ENCODE measurements around the gene STRN3. TPM values are rescaled to one million over a fixed set of nuclear protein-coding genes. Genes with fewer than 3 reads are reported as not detected.
"Not testable (repeated sequence)": the region's sequence is repeated elsewhere in the genome, so short reads cannot be mapped to it uniquely, and the experiment has no call there.

The STRN3 gene
- total RNA-seq, 2 experiments from 2014 or later = 14.7 to 15.3 TPM

GRCh38 chr14:30971586-30971985 lies 54.6 kb downstream of the STRN3 start:
- H3K36me3 Mint-ChIP-seq (ENCODE audit: low read depth) = peaks cover 20% of the 10 kb centered on the region
- H3K27ac Mint-ChIP-seq = no peak overlapping the region
- no peak for DNase-seq
- no peak for TF ChIP-seq CTCF (IDR thresholded peaks at IDR 0.05)
- intact Hi-C loops (cut with micrococcal nuclease) = no loop called here
- H3K27me3 Mint-ChIP-seq = no peaks in the 10 kb centered on the region
- no peak overlapping the region for H3K4me3 Mint-ChIP-seq
- peaks cover 2% of the 10 kb centered on the region for H3K9me3 Mint-ChIP-seq
- ChIA-PET POLR2A (no interaction called here), CTCF (interaction anchor here (1.1 to 1.9 kb wide), 3 partner anchors 8 to 107 kb away, joined by 3 to 7 read pairs (median 3); no protein-coding TSS in a partner anchor)
- H3K4me1 Mint-ChIP-seq (ENCODE audit: low read depth) = peaks cover 65% of the 10 kb centered on the region
- ATAC-seq = no peak

GRCh38 chr14:30969796-30970195 lies 56.4 kb downstream of the STRN3 start:
- ChIA-PET POLR2A (interaction anchor here (0.8 to 1.0 kb wide), 2 partner anchors 15 to 62 kb away, joined by 3 to 4 read pairs; no protein-coding TSS in a partner anchor), CTCF (interaction anchor here (1.9 kb wide), 1 partner anchor 12 kb away, joined by 7 read pairs; no protein-coding TSS in a partner anchor)
- H3K4me1 Mint-ChIP-seq (ENCODE audit: low read depth) = peaks cover 60% of the 10 kb centered on the region
- intact Hi-C loops (cut with micrococcal nuclease); H3K27me3 Mint-ChIP-seq: not testable (repeated sequence)
- ATAC-seq = peak; percentile 97
- DNase-seq = peak; percentile 76
- H3K27ac Mint-ChIP-seq = peak overlapping the region; percentile 88
- H3K36me3 Mint-ChIP-seq (ENCODE audit: low read depth) = peaks cover 32% of the 10 kb centered on the region
- peak overlapping the region; percentile 53 for H3K4me3 Mint-ChIP-seq
- H3K9me3 Mint-ChIP-seq = peaks cover 16% of the 10 kb centered on the region

GRCh38 chr14:30967364-30968098 lies 58.6 kb downstream of the STRN3 start:
- POLR2A ChIA-PET; intact Hi-C loops (cut with micrococcal nuclease); H3K4me3 Mint-ChIP-seq; CTCF ChIA-PET; DNase-seq; ATAC-seq; H3K27me3 Mint-ChIP-seq; H3K27ac Mint-ChIP-seq: not testable (repeated sequence)
- peaks cover 43% of the 10 kb centered on the region for H3K4me1 Mint-ChIP-seq (ENCODE audit: low read depth)
- H3K36me3 Mint-ChIP-seq (ENCODE audit: low read depth) = peaks cover 48% of the 10 kb centered on the region
- peaks cover 17% of the 10 kb centered on the region for H3K9me3 Mint-ChIP-seq

GRCh38 chr14:30966415-30967363 lies 59.5 kb downstream of the STRN3 start:
- Mint-ChIP-seq H3K9me3 (peaks cover 17% of the 10 kb centered on the region), H3K4me1 (ENCODE audit: low read depth) (peaks cover 39% of the 10 kb centered on the region), H3K27me3 (no peaks in the 10 kb centered on the region), H3K27ac (no peak overlapping the region), H3K36me3 (ENCODE audit: low read depth) (peaks cover 48% of the 10 kb centered on the region), H3K4me3 (no peak overlapping the region)
- TF ChIP-seq CTCF (IDR thresholded peaks at IDR 0.05) = no peak
- no peak for DNase-seq
- ChIA-PET POLR2A (no interaction called here), CTCF (no interaction called here)
- ATAC-seq = no peak
- intact Hi-C loops (cut with micrococcal nuclease) = no loop called here

GRCh38 chr14:30965861-30966260 lies 60.3 kb downstream of the STRN3 start:
- CTCF ChIA-PET; H3K27me3 Mint-ChIP-seq; intact Hi-C loops (cut with micrococcal nuclease); POLR2A ChIA-PET; DNase-seq; H3K4me3 Mint-ChIP-seq; ATAC-seq; H3K27ac Mint-ChIP-seq: not testable (repeated sequence)
- Mint-ChIP-seq H3K9me3 (peaks cover 17% of the 10 kb centered on the region), H3K36me3 (ENCODE audit: low read depth) (peaks cover 52% of the 10 kb centered on the region), H3K4me1 (ENCODE audit: low read depth) (peaks cover 36% of the 10 kb centered on the region)

GRCh38 chr14:30962537-30962936 lies 63.6 kb downstream of the STRN3 start:
- POLR2A ChIA-PET = not testable (repeated sequence)
- peaks cover 49% of the 10 kb centered on the region for H3K36me3 Mint-ChIP-seq (ENCODE audit: low read depth)

More at GRCh38 chr14:30962537-30962936, 63.6 kb downstream of the STRN3 start:
- DNase-seq; H3K27ac Mint-ChIP-seq; H3K27me3 Mint-ChIP-seq; intact Hi-C loops (cut with micrococcal nuclease); H3K4me3 Mint-ChIP-seq; ATAC-seq: not testable (repeated sequence)
- Mint-ChIP-seq H3K9me3 (peaks cover 19% of the 10 kb centered on the region), H3K4me1 (ENCODE audit: low read depth) (peaks cover 42% of the 10 kb centered on the region)
- CTCF ChIA-PET = interaction anchor here (0.9 kb wide), 1 partner anchor 23 kb away, joined by 3 read pairs; no protein-coding TSS in a partner anchor
